Measurements from ENCODE around the gene YOD1. TPM values are rescaled to one million over a fixed set of nuclear protein-coding genes. Genes with fewer than 3 reads are reported as not detected.

The YOD1 gene
- total RNA-seq (2012; rRNA removed) (5.4 and 10.3 TPM in 2 replicates), polyA plus RNA-seq (2012; rRNA removed) (1.6 and 1.8 TPM in 2 replicates), Bru-seq, nascent RNA (percentile 71 among the genes with signal in this experiment), BruChase-seq, experiment 1, labeled RNA remaining after a 6-hour chase (percentile 33 among the genes with signal in this experiment), BruChase-seq, experiment 2, labeled RNA remaining after a 2-hour chase (percentile 43 among the genes with signal in this experiment)
- 0.17 and 0.26 TPM in 2 replicates for polyA plus RNA-seq (2012; cell fraction: cytosol; rRNA removed)
- polyA plus RNA-seq (2012; cell fraction: nucleus; rRNA removed; ENCODE audit: low replicate concordance): 0.81 and 3.8 TPM in 2 replicates
- long read RNA-seq, full-length matches to known transcripts: 3 of 3 reads
- long read RNA-seq, partial matches to known transcripts: 0 of 3 reads
- long read RNA-seq, other reads (novel, unspliced or antisense): 0 of 3 reads

DNA sequence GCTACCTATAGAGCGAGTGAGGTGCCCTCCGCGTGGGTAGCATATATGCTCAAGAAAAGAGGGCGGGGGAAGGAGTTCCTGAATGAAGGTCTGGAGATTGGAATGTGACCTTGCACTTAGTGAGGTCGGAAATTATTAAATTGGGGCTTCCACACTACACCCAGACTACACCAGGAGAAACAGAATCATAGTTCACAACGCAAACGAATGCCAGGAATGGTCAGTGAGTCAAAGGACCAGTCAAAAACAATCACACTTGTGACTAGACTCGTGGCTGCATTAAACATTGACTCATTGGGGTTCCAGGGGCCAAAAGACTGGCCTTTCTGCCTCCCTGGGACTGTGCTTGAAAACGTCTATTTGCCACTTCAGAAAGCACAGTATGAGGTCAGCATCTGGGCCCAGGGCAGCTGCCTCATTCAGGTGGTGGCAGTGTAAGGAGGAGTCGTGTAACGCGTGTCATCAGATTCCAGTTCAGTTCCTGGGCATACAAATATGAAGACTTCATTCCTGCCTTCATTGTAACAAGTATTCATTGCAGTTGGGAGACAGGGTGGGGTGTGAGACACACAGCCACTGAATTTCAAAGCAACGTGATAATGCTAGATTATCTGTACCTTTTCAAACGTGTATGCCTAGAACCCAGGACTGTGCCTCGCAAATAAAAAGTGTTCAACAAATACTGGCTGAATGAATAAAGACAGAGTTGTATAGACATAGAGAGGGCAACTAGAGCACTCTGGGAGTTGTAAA lies at the start of gene YOD1:
Gene YOD1, minus strand, starts transcription at position 18 of the 753 bp plus-strand sequence. CDS start 178 bp downstream, outside the sequence.
- in situ Hi-C loops (cut with MboI; ENCODE audit: low sequenced_read_pairs): no loop called here
- WGBS, 2 experiments (ENCODE audit: extremely low coverage in 2 of 2, insufficient read length in 1 of 2): 43% methylated on average over 6 of the region's 15 CpGs; no CpG with 5 or more reads in 1 of the 2 experiments
- H4K5ac ChIP-seq (ENCODE audit: low read depth, low read length): peak within 1 kb of the TSS; percentile 99
- H3K18ac ChIP-seq (ENCODE audit: low read depth, low read length): peak within 1 kb of the TSS; percentile 85
- peak within 1 kb of the TSS; percentile 82 for H2BK5ac ChIP-seq (ENCODE audit: low read depth, low read length, poor library complexity, severe bottlenecking)
- H3K4ac ChIP-seq (ENCODE audit: low read depth, low read length): peak within 1 kb of the TSS; percentile 89
- peak within 1 kb of the TSS; percentile 86 for H3K23ac ChIP-seq (ENCODE audit: low read depth, low read length)
- peak within 1 kb of the TSS; percentile 95 for H3K4me2 ChIP-seq (ENCODE audit: low read depth, low read length)
- H4K91ac ChIP-seq (ENCODE audit: insufficient read depth, low read depth, low read length): peak within 1 kb of the TSS; percentile 78
- H2AK9ac ChIP-seq (replicated peaks; ENCODE audit: low read depth, low read length, poor library complexity): peak within 1 kb of the TSS; percentile 76
- peak within 1 kb of the TSS; percentile 85 to 95 for H4K8ac ChIP-seq (ENCODE audit: low read depth in 2 of 2, low read length in 2 of 2)
- H2AK5ac ChIP-seq (ENCODE audit: low read depth, low read length): peak within 1 kb of the TSS; percentile 51
- H3K4me3 ChIP-seq (ENCODE audit: insufficient read depth, low read depth, low read length): peak within 1 kb of the TSS; percentile 97
- peak within 1 kb of the TSS; percentile 89 for H2BK120ac ChIP-seq (ENCODE audit: low read depth, low read length)
- peaks cover 7% of the 10 kb centered on the region for H3K9me1 ChIP-seq (ENCODE audit: insufficient read depth, low read length)
- peak within 1 kb of the TSS; percentile 90; the same call in 2 of the 3 replicates for H2BK15ac ChIP-seq (ENCODE audit: low read depth, low read length)
- H3K9ac ChIP-seq (ENCODE audit: low read depth, low read length): peak within 1 kb of the TSS; percentile 91
- no TSS peak for BruUV-seq (replicated peaks)
- DNase-seq (peak; percentile 73), ATAC-seq (ENCODE audit: low read depth) (peak; percentile 4)
- peak within 1 kb of the TSS; percentile 79 for H3K56ac ChIP-seq (ENCODE audit: extremely low read depth, insufficient read depth, low read length)
- peaks cover 4% of the 10 kb centered on the region; the same call in 1 of the 2 replicates for H3K4me1 ChIP-seq (ENCODE audit: control insufficient read depth, insufficient read depth, low read length)
- dilution Hi-C loops (cut with HindIII; ENCODE audit: low sequenced_read_pairs, unreplicated experiment): no loop called here
- ChIA-PET CTCF (interaction anchor here (0.5 kb wide), 1 partner anchor 739 kb away, joined by 6 read pairs; no protein-coding TSS in a partner anchor), POLR2A (ENCODE audit: unreplicated experiment) (no interaction called here)
- H3K79me1 ChIP-seq (ENCODE audit: low read depth in 1 of 2, low read length in 2 of 2): peaks cover 9 to 26% of the 10 kb centered on the region in 2 experiments
- H3K9me3 ChIP-seq (ENCODE audit: control insufficient read depth, insufficient read depth, low read length): no peaks in the 10 kb centered on the region
- peaks cover 7% of the 10 kb centered on the region for H3K27me3 ChIP-seq (ENCODE audit: control insufficient read depth, insufficient read depth, low read length)
- H2BK20ac ChIP-seq (ENCODE audit: low read depth, low read length): peak within 1 kb of the TSS; percentile 49; the same call in 1 of the 2 replicates
- H2AFZ ChIP-seq (replicated peaks; ENCODE audit: low read length, poor library complexity): peak within 1 kb of the TSS; percentile 98
- H3K14ac ChIP-seq (replicated peaks; ENCODE audit: low read depth, low read length): peak within 1 kb of the TSS; percentile 90
- H3K27ac ChIP-seq (ENCODE audit: insufficient read depth, low read length): peak within 1 kb of the TSS; percentile 78
- H4K20me1 ChIP-seq (ENCODE audit: insufficient read depth, low read length): peaks cover 10% of the 10 kb centered on the region; the same call in 1 of the 2 replicates
- peaks cover 7% of the 10 kb centered on the region for H3K36me3 ChIP-seq (ENCODE audit: control insufficient read depth, insufficient read depth, low read length)
- intact Hi-C loops (cut with micrococcal nuclease): loop anchor here (2.0 kb wide), 1 partner anchor 25 kb away; no protein-coding TSS in a partner anchor
- TF ChIP-seq CHD1 (IDR thresholded peaks at IDR 0.05; ENCODE audit: low read depth, low read length) (no peak), FOS (IDR thresholded peaks at IDR 0.05; ENCODE audit: low read depth, low read length) (no peak), RFX5 (IDR thresholded peaks at IDR 0.05; ENCODE audit: low read depth, low read length) (no peak), MAZ (IDR thresholded peaks at IDR 0.05; ENCODE audit: borderline replicate concordance, low read depth, low read length) (no peak), MXI1 (IDR thresholded peaks at IDR 0.05; ENCODE audit: borderline replicate concordance, low read depth, low read length) (no peak), SMC3 (IDR thresholded peaks at IDR 0.05; ENCODE audit: low read depth, low read length) (no peak), POLR2A (IDR thresholded peaks at IDR 0.05; ENCODE audit: low read depth, low read length) (no peak; the same call in 1 of the 2 replicates), MAFK (IDR thresholded peaks at IDR 0.05; ENCODE audit: low read depth, low read length) (no peak), RAD21 (IDR thresholded peaks at IDR 0.05; ENCODE audit: low read length) (no peak)
- TF ChIP-seq, protein P1, sequence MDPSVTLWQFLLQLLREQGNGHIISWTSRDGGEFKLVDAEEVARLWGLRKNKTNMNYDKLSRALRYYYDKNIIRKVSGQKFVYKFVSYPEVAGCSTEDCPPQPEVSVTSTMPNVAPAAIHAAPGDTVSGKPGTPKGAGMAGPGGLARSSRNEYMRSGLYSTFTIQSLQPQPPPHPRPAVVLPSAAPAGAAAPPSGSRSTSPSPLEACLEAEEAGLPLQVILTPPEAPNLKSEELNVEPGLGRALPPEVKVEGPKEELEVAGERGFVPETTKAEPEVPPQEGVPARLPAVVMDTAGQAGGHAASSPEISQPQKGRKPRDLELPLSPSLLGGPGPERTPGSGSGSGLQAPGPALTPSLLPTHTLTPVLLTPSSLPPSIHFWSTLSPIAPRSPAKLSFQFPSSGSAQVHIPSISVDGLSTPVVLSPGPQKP (IDR thresholded peaks at IDR 0.05; ENCODE audit: borderline replicate concordance, low read depth, low read length): no peak
- TF ChIP-seq, protein P2, sequence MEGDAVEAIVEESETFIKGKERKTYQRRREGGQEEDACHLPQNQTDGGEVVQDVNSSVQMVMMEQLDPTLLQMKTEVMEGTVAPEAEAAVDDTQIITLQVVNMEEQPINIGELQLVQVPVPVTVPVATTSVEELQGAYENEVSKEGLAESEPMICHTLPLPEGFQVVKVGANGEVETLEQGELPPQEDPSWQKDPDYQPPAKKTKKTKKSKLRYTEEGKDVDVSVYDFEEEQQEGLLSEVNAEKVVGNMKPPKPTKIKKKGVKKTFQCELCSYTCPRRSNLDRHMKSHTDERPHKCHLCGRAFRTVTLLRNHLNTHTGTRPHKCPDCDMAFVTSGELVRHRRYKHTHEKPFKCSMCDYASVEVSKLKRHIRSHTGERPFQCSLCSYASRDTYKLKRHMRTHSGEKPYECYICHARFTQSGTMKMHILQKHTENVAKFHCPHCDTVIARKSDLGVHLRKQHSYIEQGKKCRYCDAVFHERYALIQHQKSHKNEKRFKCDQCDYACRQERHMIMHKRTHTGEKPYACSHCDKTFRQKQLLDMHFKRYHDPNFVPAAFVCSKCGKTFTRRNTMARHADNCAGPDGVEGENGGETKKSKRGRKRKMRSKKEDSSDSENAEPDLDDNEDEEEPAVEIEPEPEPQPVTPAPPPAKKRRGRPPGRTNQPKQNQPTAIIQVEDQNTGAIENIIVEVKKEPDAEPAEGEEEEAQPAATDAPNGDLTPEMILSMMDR (conservative IDR thresholded peaks at IDR 0.05; ENCODE audit: low read depth, low read length): no peak
- TF ChIP-seq, protein P3, sequence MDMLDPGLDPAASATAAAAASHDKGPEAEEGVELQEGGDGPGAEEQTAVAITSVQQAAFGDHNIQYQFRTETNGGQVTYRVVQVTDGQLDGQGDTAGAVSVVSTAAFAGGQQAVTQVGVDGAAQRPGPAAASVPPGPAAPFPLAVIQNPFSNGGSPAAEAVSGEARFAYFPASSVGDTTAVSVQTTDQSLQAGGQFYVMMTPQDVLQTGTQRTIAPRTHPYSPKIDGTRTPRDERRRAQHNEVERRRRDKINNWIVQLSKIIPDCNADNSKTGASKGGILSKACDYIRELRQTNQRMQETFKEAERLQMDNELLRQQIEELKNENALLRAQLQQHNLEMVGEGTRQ (IDR thresholded peaks at IDR 0.05; ENCODE audit: low read depth, low read length): no peak

Data from IMR-90 (cell line).